Measurements from ENCODE around the gene LSG1. TPM values are rescaled to one million over a fixed set of nuclear protein-coding genes. Genes with fewer than 3 reads are reported as not detected.
A peak's percentile ranks its signal among the peaks of the same experiment; 100 is the strongest.

LSG1 gene
- total RNA-seq, 1 experiment from 2014 or later = 45.8 TPM

DNA sequence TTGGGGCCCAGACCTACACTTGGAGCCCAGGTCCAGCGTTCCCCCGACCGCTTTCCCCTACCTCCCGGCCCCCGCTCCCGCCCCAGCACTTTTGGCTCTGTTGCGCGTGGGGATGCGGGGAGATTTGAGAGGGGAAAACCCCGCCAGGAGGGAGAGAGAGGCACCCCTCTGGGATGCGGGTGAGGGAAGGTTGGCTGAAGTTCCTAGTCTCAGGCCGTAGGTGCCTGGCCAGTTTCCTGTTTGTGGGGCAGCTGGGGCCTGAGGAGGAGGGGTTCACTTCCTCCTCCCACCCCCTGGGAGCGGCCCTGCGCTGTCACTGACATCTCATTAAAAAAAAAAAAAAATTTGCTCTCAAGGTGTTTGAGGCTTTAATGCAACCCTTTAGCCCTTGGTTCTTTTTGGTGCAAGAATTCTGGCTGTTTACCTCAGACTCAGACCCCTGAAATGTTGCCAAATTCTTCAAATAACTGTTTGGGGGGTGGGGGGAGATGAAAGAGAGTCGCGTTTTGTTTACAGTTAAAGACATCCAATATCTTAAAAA is 16.3 kb upstream of the LSG1 start:
- H3K36me3 Mint-ChIP-seq = no peaks in the 10 kb centered on the region
- ChIA-PET CTCF (interaction anchor here (0.6 to 3.6 kb wide), 49 partner anchors 13 to 582 kb away, joined by 3 to 45 read pairs (median 5); partner anchors contain the start of genes LSG1 and XXYLT1), POLR2A (interaction anchor here (1.1 to 2.3 kb wide), 3 partner anchors 16 to 582 kb away, joined by 3 to 9 read pairs (median 8); partner anchors contain the start of genes LSG1 and XXYLT1)
- H3K27me3 Mint-ChIP-seq (ENCODE audit: low read depth) = peaks cover 43% of the 10 kb centered on the region
- peaks cover 37% of the 10 kb centered on the region for H3K4me1 Mint-ChIP-seq
- ATAC-seq = peak; percentile 20
- no peaks in the 10 kb centered on the region for H3K9me3 Mint-ChIP-seq
- no peak overlapping the region for H3K27ac Mint-ChIP-seq
- no peak for TF ChIP-seq PRRX2 (CRISPR knock-in tag; IDR thresholded peaks at IDR 0.05)
- no peak for TF ChIP-seq ATF1 (CRISPR knock-in tag; IDR thresholded peaks at IDR 0.05)
- TF ChIP-seq, protein P1, sequence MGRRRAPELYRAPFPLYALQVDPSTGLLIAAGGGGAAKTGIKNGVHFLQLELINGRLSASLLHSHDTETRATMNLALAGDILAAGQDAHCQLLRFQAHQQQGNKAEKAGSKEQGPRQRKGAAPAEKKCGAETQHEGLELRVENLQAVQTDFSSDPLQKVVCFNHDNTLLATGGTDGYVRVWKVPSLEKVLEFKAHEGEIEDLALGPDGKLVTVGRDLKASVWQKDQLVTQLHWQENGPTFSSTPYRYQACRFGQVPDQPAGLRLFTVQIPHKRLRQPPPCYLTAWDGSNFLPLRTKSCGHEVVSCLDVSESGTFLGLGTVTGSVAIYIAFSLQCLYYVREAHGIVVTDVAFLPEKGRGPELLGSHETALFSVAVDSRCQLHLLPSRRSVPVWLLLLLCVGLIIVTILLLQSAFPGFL (CRISPR knock-in tag; IDR thresholded peaks at IDR 0.05; ENCODE audit: borderline replicate concordance) = no peak
- no peak for TF ChIP-seq ZNF263 (CRISPR knock-in tag; IDR thresholded peaks at IDR 0.05; ENCODE audit: low read depth)
- no peak for TF ChIP-seq CREB1 (CRISPR knock-in tag; IDR thresholded peaks at IDR 0.05)
- TF ChIP-seq, protein P2, sequence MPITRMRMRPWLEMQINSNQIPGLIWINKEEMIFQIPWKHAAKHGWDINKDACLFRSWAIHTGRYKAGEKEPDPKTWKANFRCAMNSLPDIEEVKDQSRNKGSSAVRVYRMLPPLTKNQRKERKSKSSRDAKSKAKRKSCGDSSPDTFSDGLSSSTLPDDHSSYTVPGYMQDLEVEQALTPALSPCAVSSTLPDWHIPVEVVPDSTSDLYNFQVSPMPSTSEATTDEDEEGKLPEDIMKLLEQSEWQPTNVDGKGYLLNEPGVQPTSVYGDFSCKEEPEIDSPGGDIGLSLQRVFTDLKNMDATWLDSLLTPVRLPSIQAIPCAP (CRISPR knock-in tag; IDR thresholded peaks at IDR 0.05) = no peak
- TF ChIP-seq, protein P3, sequence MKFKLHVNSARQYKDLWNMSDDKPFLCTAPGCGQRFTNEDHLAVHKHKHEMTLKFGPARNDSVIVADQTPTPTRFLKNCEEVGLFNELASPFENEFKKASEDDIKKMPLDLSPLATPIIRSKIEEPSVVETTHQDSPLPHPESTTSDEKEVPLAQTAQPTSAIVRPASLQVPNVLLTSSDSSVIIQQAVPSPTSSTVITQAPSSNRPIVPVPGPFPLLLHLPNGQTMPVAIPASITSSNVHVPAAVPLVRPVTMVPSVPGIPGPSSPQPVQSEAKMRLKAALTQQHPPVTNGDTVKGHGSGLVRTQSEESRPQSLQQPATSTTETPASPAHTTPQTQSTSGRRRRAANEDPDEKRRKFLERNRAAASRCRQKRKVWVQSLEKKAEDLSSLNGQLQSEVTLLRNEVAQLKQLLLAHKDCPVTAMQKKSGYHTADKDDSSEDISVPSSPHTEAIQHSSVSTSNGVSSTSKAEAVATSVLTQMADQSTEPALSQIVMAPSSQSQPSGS (CRISPR knock-in tag; IDR thresholded peaks at IDR 0.05; ENCODE audit: borderline replicate concordance, low read depth) = no peak
- no peak for TF ChIP-seq CBFB (CRISPR knock-in tag; IDR thresholded peaks at IDR 0.05; ENCODE audit: low read depth)
- DNase-seq (ENCODE audit: low spot score) = peak; percentile 48
- peak overlapping the region; percentile 64 for H3K4me3 Mint-ChIP-seq

DNA sequence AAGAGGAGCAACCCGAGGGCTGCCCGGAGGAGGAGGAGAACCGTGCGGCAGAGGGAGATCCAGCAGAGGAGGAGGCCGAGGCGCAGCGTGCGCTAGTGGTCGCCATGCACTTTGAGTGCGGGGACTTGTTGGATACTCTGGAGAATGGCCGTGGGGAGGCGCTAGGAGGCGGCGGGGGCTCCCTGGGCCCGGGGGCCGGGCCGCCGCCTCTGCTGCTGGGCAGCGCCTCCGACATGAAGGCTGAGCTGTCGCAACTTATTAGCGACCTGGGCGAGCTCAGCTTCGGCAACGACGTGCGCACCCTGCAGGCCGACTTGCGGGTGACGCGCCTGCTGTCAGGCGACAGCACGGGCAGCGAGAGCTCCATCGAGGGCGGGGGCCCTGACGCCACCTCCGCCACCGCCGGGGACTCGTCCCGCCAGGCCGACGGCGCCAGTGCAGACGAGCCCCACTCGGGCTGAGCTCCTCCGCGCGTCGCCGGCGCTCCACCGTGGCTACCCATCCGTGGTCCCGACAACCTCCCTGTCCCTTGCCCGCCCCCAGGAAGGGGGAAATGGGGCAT is 15.7 kb upstream of the LSG1 start:
- DNase-seq (ENCODE audit: low spot score) (peak; percentile 87), ATAC-seq (peak; percentile 60)
- Mint-ChIP-seq H3K4me3 (peak overlapping the region; percentile 84), H3K9me3 (no peaks in the 10 kb centered on the region), H3K27me3 (ENCODE audit: low read depth) (peaks cover 49% of the 10 kb centered on the region), H3K27ac (no peak overlapping the region), H3K36me3 (no peaks in the 10 kb centered on the region), H3K4me1 (peaks cover 32% of the 10 kb centered on the region)
- ChIA-PET CTCF (interaction anchor here (0.6 to 3.6 kb wide), 61 partner anchors 9 to 856 kb away, joined by 3 to 45 read pairs (median 4); partner anchors contain the start of genes LSG1 and XXYLT1), POLR2A (interaction anchor here (0.6 to 2.3 kb wide), 7 partner anchors 16 to 583 kb away, joined by 3 to 9 read pairs (median 4); partner anchors contain the start of genes LSG1 and XXYLT1)
- TF ChIP-seq FOXP1 (CRISPR knock-in tag; IDR thresholded peaks at IDR 0.05; ENCODE audit: borderline replicate concordance) (peak; percentile 13; the same call in 1 of the 2 replicates), GABPB1 (CRISPR knock-in tag; IDR thresholded peaks at IDR 0.05) (no peak), GTF2I (CRISPR knock-in tag; conservative IDR thresholded peaks at IDR 0.05) (no peak; the same call in 1 of the 2 replicates), ARID4B (CRISPR knock-in tag; IDR thresholded peaks at IDR 0.05; ENCODE audit: borderline replicate concordance) (peak; percentile 27; the same call in 1 of the 2 replicates), JUN (CRISPR knock-in tag; IDR thresholded peaks at IDR 0.05) (no peak), ETV6 (CRISPR knock-in tag; IDR thresholded peaks at IDR 0.05) (peak; percentile 91), MLX (CRISPR knock-in tag; IDR thresholded peaks at IDR 0.05) (0 out of 2 replicates have a peak, but pooled peaks have one; percentile 44), TCF7 (CRISPR knock-in tag; IDR thresholded peaks at IDR 0.05; ENCODE audit: low read depth) (no peak), MXD4 (CRISPR knock-in tag; IDR thresholded peaks at IDR 0.05; ENCODE audit: borderline replicate concordance) (no peak), E2F1 (CRISPR knock-in tag; IDR thresholded peaks at IDR 0.05) (0 out of 2 replicates have a peak, but pooled peaks have one; percentile 74)
- TF ChIP-seq, protein P4, sequence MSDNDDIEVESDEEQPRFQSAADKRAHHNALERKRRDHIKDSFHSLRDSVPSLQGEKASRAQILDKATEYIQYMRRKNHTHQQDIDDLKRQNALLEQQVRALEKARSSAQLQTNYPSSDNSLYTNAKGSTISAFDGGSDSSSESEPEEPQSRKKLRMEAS (CRISPR knock-in tag; IDR thresholded peaks at IDR 0.05) = peak; percentile 4; the same call in 1 of the 2 replicates
- TF ChIP-seq, protein P5, sequence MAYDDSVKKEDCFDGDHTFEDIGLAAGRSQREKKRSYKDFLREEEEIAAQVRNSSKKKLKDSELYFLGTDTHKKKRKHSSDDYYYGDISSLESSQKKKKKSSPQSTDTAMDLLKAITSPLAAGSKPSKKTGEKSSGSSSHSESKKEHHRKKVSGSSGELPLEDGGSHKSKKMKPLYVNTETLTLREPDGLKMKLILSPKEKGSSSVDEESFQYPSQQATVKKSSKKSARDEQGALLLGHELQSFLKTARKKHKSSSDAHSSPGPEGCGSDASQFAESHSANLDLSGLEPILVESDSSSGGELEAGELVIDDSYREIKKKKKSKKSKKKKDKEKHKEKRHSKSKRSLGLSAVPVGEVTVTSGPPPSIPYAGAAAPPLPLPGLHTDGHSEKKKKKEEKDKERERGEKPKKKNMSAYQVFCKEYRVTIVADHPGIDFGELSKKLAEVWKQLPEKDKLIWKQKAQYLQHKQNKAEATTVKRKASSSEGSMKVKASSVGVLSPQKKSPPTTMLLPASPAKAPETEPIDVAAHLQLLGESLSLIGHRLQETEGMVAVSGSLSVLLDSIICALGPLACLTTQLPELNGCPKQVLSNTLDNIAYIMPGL (CRISPR knock-in tag; IDR thresholded peaks at IDR 0.05) = peak; percentile 85
